HL-60 (cell line): ENCODE measurements around the gene TP53I3.

Experiments
- DNase-seq, 2 experiments: peaks; one replicate each; pipeline ENCODE4 v3.0.0-alpha.2; 2010 to 2020; ENCODE audit warnings: low read depth in 1 of 2, low spot score in 1 of 2
- H3K27ac ChIP-seq: fragments of 250-450 bp; sonication (Bioruptor Pico); replicated peaks from 2 replicates; pipeline ENCODE4 v1.5.1; 2020; ENCODE audit warnings: mild to moderate bottlenecking, moderate library complexity
- H3K27me3 ChIP-seq: fragments of 250-450 bp; sonication (Bioruptor Pico); 2 replicates; pipeline ENCODE4 v1.5.1; 2021; ENCODE audit warnings: mild to moderate bottlenecking, moderate library complexity; ENCODE audit not compliant: insufficient read depth, poor library complexity, severe bottlenecking
- H3K4me3 ChIP-seq: replicated peaks from 2 replicates; pipeline ENCODE4 v1.5.1; 2011; ENCODE audit warnings: mild to moderate bottlenecking, control low read depth, low read length; ENCODE audit not compliant: insufficient read depth
- GABPA ChIP-seq: IDR thresholded peaks from 2 replicates; pipeline ENCODE4 v1.6.1; 2012; ENCODE audit warnings: low read depth
- POLR2AphosphoS5 ChIP-seq: IDR thresholded peaks from 2 replicates; pipeline ENCODE4 v1.6.1; 2012; ENCODE audit warnings: low read depth
- REST ChIP-seq: IDR thresholded peaks from 2 replicates; pipeline ENCODE4 v1.6.1; 2012; ENCODE audit warnings: low read depth; ENCODE audit not compliant: insufficient replicate concordance
- SPI1 ChIP-seq: IDR thresholded peaks from 2 replicates; pipeline ENCODE4 v1.6.1; 2012; ENCODE audit warnings: low read depth, mild to moderate bottlenecking, borderline replicate concordance
- TF ChIP-seq, protein P1 (sequence below): IDR thresholded peaks from one replicate; pipeline ENCODE4 v1.5.1; 2011; ENCODE audit warnings: low read length, control low read depth, inconsistent platforms; ENCODE audit not compliant: insufficient read depth

Gene TP53I3

DNA sequence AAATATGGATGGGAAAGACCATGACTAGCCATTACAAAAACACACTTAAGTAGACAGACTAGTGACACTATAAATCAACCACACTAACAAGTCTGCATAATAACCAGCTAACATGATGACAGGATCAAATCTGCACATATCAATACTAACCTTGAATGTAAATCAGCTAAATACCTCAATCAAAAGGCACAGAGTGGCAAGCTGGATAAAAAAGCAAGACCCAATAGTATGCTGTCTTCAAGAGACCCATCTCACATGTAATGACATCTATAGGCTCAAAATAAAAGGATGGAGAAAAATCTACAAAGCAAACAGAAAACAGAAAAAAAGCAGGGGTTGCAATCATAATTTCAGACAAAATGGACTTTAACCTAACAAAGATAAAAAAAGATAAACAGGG is 22.2 kb upstream of the TP53I3 start:
- no peak for DNase-seq
- no peak overlapping the region for H3K4me3 ChIP-seq
- no peaks in the 10 kb centered on the region for H3K27me3 ChIP-seq
- H3K27ac ChIP-seq, result no peak overlapping the region
- TF ChIP-seq POLR2AphosphoS5 (no peak), REST (no peak), GABPA (no peak), SPI1 (no peak)
- TF ChIP-seq, protein P1, sequence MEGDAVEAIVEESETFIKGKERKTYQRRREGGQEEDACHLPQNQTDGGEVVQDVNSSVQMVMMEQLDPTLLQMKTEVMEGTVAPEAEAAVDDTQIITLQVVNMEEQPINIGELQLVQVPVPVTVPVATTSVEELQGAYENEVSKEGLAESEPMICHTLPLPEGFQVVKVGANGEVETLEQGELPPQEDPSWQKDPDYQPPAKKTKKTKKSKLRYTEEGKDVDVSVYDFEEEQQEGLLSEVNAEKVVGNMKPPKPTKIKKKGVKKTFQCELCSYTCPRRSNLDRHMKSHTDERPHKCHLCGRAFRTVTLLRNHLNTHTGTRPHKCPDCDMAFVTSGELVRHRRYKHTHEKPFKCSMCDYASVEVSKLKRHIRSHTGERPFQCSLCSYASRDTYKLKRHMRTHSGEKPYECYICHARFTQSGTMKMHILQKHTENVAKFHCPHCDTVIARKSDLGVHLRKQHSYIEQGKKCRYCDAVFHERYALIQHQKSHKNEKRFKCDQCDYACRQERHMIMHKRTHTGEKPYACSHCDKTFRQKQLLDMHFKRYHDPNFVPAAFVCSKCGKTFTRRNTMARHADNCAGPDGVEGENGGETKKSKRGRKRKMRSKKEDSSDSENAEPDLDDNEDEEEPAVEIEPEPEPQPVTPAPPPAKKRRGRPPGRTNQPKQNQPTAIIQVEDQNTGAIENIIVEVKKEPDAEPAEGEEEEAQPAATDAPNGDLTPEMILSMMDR, result no peak

GRCh38 chr2:24105816-24106215 is 21.2 kb upstream of the TP53I3 start:
- H3K4me3 ChIP-seq, result no peak overlapping the region
- H3K27me3 ChIP-seq, result no peaks in the 10 kb centered on the region
- H3K27ac ChIP-seq, result no peak overlapping the region
- DNase-seq, result no peak
- TF ChIP-seq GABPA (no peak), SPI1 (no peak), POLR2AphosphoS5 (no peak), REST (no peak)
- TF ChIP-seq, protein P1, result no peak

DNA sequence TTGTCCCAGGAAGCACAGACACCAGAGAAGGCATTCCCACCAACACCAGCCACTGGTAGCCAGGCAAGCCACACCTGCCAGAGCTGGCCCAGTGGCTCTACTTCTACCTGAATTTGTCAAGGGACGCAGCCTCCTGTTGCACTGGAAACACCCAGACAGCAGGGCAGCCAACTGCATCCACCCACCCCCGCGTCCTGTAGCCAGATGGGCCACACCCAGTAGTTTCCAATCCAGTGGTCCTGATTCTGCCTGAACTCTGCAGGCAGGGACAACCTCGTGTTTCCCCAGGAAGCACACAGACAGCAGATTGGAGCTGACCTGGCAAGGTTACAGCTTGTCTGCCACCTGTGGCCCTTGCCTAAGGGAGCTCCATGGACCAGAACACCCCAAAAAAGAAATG is 20.3 kb upstream of the TP53I3 start:
- no peak for DNase-seq
- Histone ChIP-seq H3K27me3 (no peaks in the 10 kb centered on the region), H3K4me3 (no peak overlapping the region), H3K27ac (no peak overlapping the region)
- TF ChIP-seq SPI1 (no peak), POLR2AphosphoS5 (no peak)
- TF ChIP-seq, protein P1, result no peak

GRCh38 chr2:24104110-24104650 is 19.5 kb upstream of the TP53I3 start:
- no peak overlapping the region for H3K4me3 ChIP-seq
- H3K27me3 ChIP-seq, result no peaks in the 10 kb centered on the region
- no peak for TF ChIP-seq GABPA
- no peak for TF ChIP-seq POLR2AphosphoS5
- no peak for TF ChIP-seq SPI1
- TF ChIP-seq REST, result no peak
- TF ChIP-seq, protein P1, result no peak
- no peak overlapping the region for H3K27ac ChIP-seq
- no peak for DNase-seq
